HCT116 (cell line): ENCODE data around the gene RFWD3. TPM values are rescaled to one million over a fixed set of nuclear protein-coding genes. Genes with fewer than 3 reads are reported as not detected.

ENCODE experiments used
- ATAC-seq: fragments of 200-7000 bp; cut with Tn5 transposase; 2 replicates; pipeline ENCODE4 v1.9.1; 2020; ENCODE audit warnings: mild to moderate bottlenecking, moderate library complexity
- BruUV-seq: library from RNA; stranded (reverse); fragments of 400-500 nt; replicated peaks from 2 replicates; lab custom pipeline; 2021; lab: Mats Ljungman, UMichigan
- CTCF ChIA-PET: fragments of 300-600 bp; sonication (Branson Sonifier 250); formaldehyde crosslinking; loops from one replicate; lab custom pipeline; 2021; ENCODE audit warnings: antibody characterized with exemption; lab: Charles Lee
- POLR2A ChIA-PET: fragments of 300-600, 350-600 bp; sonication (Branson Sonifier 250); formaldehyde crosslinking; loops from one replicate; lab custom pipeline; 2021; ENCODE audit warnings: antibody characterized with exemption; lab: Charles Lee
- RAD21 ChIA-PET, 2 experiments: fragments of 300-600 bp; sonication (Branson Sonifier 250); formaldehyde crosslinking; loops; one replicate each; lab custom pipeline; 2023; ENCODE audit warnings: low total read pairs in 2 of 2; ENCODE audit not compliant: uncharacterized antibody in 2 of 2, unreplicated experiment in 2 of 2, low non-redundant PET in 1 of 2; lab: Charles Lee
- DNase-seq: peaks from one replicate; pipeline ENCODE4 v3.0.0-alpha.2; 2010; ENCODE audit warnings: low read depth, low spot score
- H2AFZ ChIP-seq: fragments of 200-600 bp; shearing (Covaris generic), sonication (generic); 2 replicates; pipeline ENCODE4 v1.6.1; 2017; ENCODE audit warnings: low read depth, mixed run types, mixed read lengths, antibody characterized with exemption, low read length; ENCODE audit not compliant: poor library complexity, severe bottlenecking
- H3K27ac ChIP-seq: 2 replicates; pipeline ENCODE4 v1.5.1; 2012; ENCODE audit warnings: low read depth, low read length
- H3K27me3 ChIP-seq: fragments of 200-600 bp; sonication (generic); 2 replicates; pipeline ENCODE4 v1.6.1; 2016; ENCODE audit warnings: mixed run types, low read length, mixed read lengths; ENCODE audit not compliant: insufficient read depth
- H3K36me3 ChIP-seq, 2 experiments: fragments of 200-500 bp in 1 of 2; fragments of 200-600 bp in 1 of 2; sonication (Bioruptor generic) in 1 of 2; sonication (generic) in 1 of 2; 2 replicates each; pipeline versions ENCODE4 v1.5.1 to v1.6.1; 2014 to 2016; ENCODE audit warnings: low read length in 2 of 2, inconsistent platforms in 1 of 2, mixed read lengths in 1 of 2, mixed run types in 1 of 2; ENCODE audit not compliant: insufficient read depth in 2 of 2, control insufficient read depth in 1 of 2
- H3K4me1 ChIP-seq, 2 experiments: fragments of 200-600 bp in 1 of 2; sonication (generic) in 1 of 2; 2 replicates each; pipeline versions ENCODE4 v1.5.1 to v1.6.1; 2012 to 2017; ENCODE audit warnings: low read length in 2 of 2, inconsistent platforms in 1 of 2, mild to moderate bottlenecking in 1 of 2, mixed read lengths in 1 of 2, mixed run types in 1 of 2, moderate library complexity in 1 of 2; ENCODE audit not compliant: insufficient read depth in 2 of 2, control insufficient read depth in 1 of 2
- H3K4me2 ChIP-seq: fragments of 200-600 bp; sonication (generic); 2 replicates; pipeline ENCODE4 v1.6.1; 2017; ENCODE audit warnings: mixed run types, low read length, mixed read lengths
- H3K4me3 ChIP-seq, 2 experiments: fragments of 200-600 bp in 1 of 2; sonication (generic) in 1 of 2; replicated peaks in 1 of 2; 2 replicates each; pipeline ENCODE4 v1.5.1; 2011 to 2016; ENCODE audit warnings: low read length in 2 of 2, control low read depth in 1 of 2, low read depth in 1 of 2, mild to moderate bottlenecking in 1 of 2, mixed read lengths in 1 of 2, mixed run types in 1 of 2
- H3K79me2 ChIP-seq: fragments of 200-600 bp; sonication (generic); 2 replicates; pipeline ENCODE4 v1.6.1; 2017; ENCODE audit warnings: mild to moderate bottlenecking, mixed run types, low read length, moderate library complexity, mixed read lengths; ENCODE audit not compliant: insufficient read depth
- H3K9ac ChIP-seq: fragments of 200-600 bp; sonication (generic); 2 replicates; pipeline ENCODE4 v1.6.1; 2016; ENCODE audit warnings: low read length, mixed read lengths
- H3K9me2 ChIP-seq: fragments of 200-600 bp; sonication (generic), shearing (Covaris generic); 2 replicates; pipeline ENCODE4 v1.6.1; 2017; ENCODE audit warnings: mixed run types, mild to moderate bottlenecking, moderate library complexity; ENCODE audit not compliant: insufficient read depth
- H3K9me3 ChIP-seq, 2 experiments: fragments of 200-500 bp in 1 of 2; fragments of 200-600 bp in 1 of 2; sonication (Bioruptor generic) in 1 of 2; sonication (generic) in 1 of 2; 2 replicates each; pipeline ENCODE4 v1.6.1; 2014 to 2017; ENCODE audit warnings: low read length in 2 of 2, mixed read lengths in 2 of 2, inconsistent platforms in 1 of 2, low read depth in 1 of 2, mild to moderate bottlenecking in 1 of 2, mixed run types in 1 of 2, moderate library complexity in 1 of 2; ENCODE audit not compliant: control insufficient read depth in 1 of 2, insufficient read depth in 1 of 2
- H4K20me1 ChIP-seq: fragments of 200-600 bp; sonication (generic), shearing (Covaris generic); 2 replicates; pipeline ENCODE4 v1.6.1; 2017; ENCODE audit warnings: mixed run types, mild to moderate bottlenecking, moderate library complexity; ENCODE audit not compliant: insufficient read depth
- ATF3 ChIP-seq: IDR thresholded peaks from 2 replicates; pipeline ENCODE4 v1.6.1; 2012
- ELF1 ChIP-seq: IDR thresholded peaks from 2 replicates; pipeline ENCODE4 v1.6.1; 2012; ENCODE audit warnings: low read depth, borderline replicate concordance
- EZH2phosphoT487 ChIP-seq: fragments of 200-600 bp; IDR thresholded peaks from 2 replicates; pipeline ENCODE4 v1.6.1; 2018; ENCODE audit warnings: antibody characterized with exemption, borderline replicate concordance
- RAD21 ChIP-seq: IDR thresholded peaks from 2 replicates; pipeline ENCODE4 v1.6.1; 2012; ENCODE audit warnings: low read depth, mild to moderate bottlenecking
- SIN3A ChIP-seq: IDR thresholded peaks from 2 replicates; pipeline ENCODE4 v1.6.1; 2012; ENCODE audit warnings: low read depth
- YY1 ChIP-seq: IDR thresholded peaks from 2 replicates; pipeline ENCODE4 v1.6.1; 2011; ENCODE audit warnings: low read length, low read depth, moderate library complexity, mild to moderate bottlenecking; ENCODE audit not compliant: insufficient replicate concordance; ENCODE audit errors: extremely low read depth
- intact Hi-C: fragments of 100-400 bp; cut with micrococcal nuclease; formaldehyde crosslinking; loops from 2 replicates; pipeline ENCODE4 v1.10.0; 2022
- total RNA-seq: library from RNA; stranded (reverse); gene quantifications from one replicate; pipeline ENCODE4 v1.2.1, GENCODE V29; 2021; ENCODE audit not compliant: unreplicated experiment
- TF ChIP-seq, protein P1 (sequence below), 3 experiments: fragments of 200-600 bp in 1 of 3; sonication (generic) in 1 of 3; IDR thresholded peaks in 2 of 3; conservative IDR thresholded peaks in 1 of 3; 2 replicates each; pipeline ENCODE4 v1.5.1; 2012 to 2017; ENCODE audit warnings: low read depth in 2 of 3, low read length in 2 of 3, antibody characterized with exemption in 1 of 3, borderline replicate concordance in 1 of 3, control low read depth in 1 of 3, mild to moderate bottlenecking in 1 of 3, mixed read lengths in 1 of 3, mixed run types in 1 of 3, moderate library complexity in 1 of 3; ENCODE audit not compliant: insufficient read depth in 1 of 3

Gene RFWD3
- total RNA-seq, 1 experiment from 2014 or later = 83.6 TPM

- Histone ChIP-seq H3K4me1 (peaks cover 0 to 7% of the 10 kb centered on the region in 2 experiments; a peak in 1 of 4 replicates), H3K4me2 (no peak overlapping the region), H4K20me1 (no peaks in the 10 kb centered on the region), H3K4me3 (no peak overlapping the region), H3K27ac (no peak overlapping the region), H3K79me2 (no peaks in the 10 kb centered on the region), H3K9me2 (no peaks in the 10 kb centered on the region), H3K36me3 (no peaks in the 10 kb centered on the region), H3K9ac (no peak overlapping the region), H2AFZ (no peak overlapping the region), H3K9me3 (no peaks in the 10 kb centered on the region), H3K27me3 (no peaks in the 10 kb centered on the region)
- intact Hi-C loops = no loop called here
- CTCF ChIA-PET = interaction anchor here (1.1 to 4.1 kb wide), 2 partner anchors 152 to 400 kb away, joined by 5 to 38 read pairs; no protein-coding TSS in a partner anchor
- ATAC-seq (no peak), DNase-seq (no peak)
- BruUV-seq = no TSS peak
- POLR2A ChIA-PET = no interaction called here
- TF ChIP-seq ELF1 (no peak), SIN3A (no peak)
- RAD21 ChIA-PET = interaction anchor here in 1 of 2 experiments (1.0 kb wide), 1 partner anchor 152 kb away, joined by 3 read pairs; no protein-coding TSS in a partner anchor
Observed at GRCh38 chr16:74710401-74710800, 43.7 kb upstream of the RFWD3 start.

GRCh38 chr16:74709441-74709877 is 42.8 kb upstream of the RFWD3 start:
- TF ChIP-seq YY1 = peak; percentile 63
- peak; percentile 99 for TF ChIP-seq RAD21
- no peak for TF ChIP-seq ATF3
- TF ChIP-seq, protein P1, sequence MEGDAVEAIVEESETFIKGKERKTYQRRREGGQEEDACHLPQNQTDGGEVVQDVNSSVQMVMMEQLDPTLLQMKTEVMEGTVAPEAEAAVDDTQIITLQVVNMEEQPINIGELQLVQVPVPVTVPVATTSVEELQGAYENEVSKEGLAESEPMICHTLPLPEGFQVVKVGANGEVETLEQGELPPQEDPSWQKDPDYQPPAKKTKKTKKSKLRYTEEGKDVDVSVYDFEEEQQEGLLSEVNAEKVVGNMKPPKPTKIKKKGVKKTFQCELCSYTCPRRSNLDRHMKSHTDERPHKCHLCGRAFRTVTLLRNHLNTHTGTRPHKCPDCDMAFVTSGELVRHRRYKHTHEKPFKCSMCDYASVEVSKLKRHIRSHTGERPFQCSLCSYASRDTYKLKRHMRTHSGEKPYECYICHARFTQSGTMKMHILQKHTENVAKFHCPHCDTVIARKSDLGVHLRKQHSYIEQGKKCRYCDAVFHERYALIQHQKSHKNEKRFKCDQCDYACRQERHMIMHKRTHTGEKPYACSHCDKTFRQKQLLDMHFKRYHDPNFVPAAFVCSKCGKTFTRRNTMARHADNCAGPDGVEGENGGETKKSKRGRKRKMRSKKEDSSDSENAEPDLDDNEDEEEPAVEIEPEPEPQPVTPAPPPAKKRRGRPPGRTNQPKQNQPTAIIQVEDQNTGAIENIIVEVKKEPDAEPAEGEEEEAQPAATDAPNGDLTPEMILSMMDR (IDR thresholded peaks at IDR 0.05 in 2 of 3, conservative IDR thresholded peaks at IDR 0.05 in 1 of 3; ENCODE audit: borderline replicate concordance in 1 of 3, insufficient read depth in 1 of 3, low read depth in 2 of 3, low read length in 2 of 3) = peak; percentile 97 to 99 (median 98)
- TF ChIP-seq EZH2phosphoT487 = no peak
- DNase-seq = peak; percentile 58
- Histone ChIP-seq H3K9me3 (no peaks in the 10 kb centered on the region), H3K4me1 (peaks cover 0 to 7% of the 10 kb centered on the region in 2 experiments; a peak in 1 of 4 replicates), H4K20me1 (no peaks in the 10 kb centered on the region), H3K4me2 (peak overlapping the region; percentile 13; the same call in 1 of the 2 replicates), H3K79me2 (no peaks in the 10 kb centered on the region), H3K9ac (no peak overlapping the region), H2AFZ (peak overlapping the region; percentile 93), H3K4me3 (no peak overlapping the region), H3K9me2 (no peaks in the 10 kb centered on the region), H3K27me3 (no peaks in the 10 kb centered on the region), H3K36me3 (no peaks in the 10 kb centered on the region), H3K27ac (no peak overlapping the region)
- intact Hi-C loops = loop anchor here (1.0 kb wide), 2 partner anchors 104 to 153 kb away; no protein-coding TSS in a partner anchor
- POLR2A ChIA-PET = no interaction called here
- BruUV-seq = no TSS peak
- RAD21 ChIA-PET = no interaction called here
- ATAC-seq = peak; percentile 98
- CTCF ChIA-PET = interaction anchor here (1.1 to 4.1 kb wide), 3 partner anchors 153 to 401 kb away, joined by 5 to 38 read pairs (median 26); no protein-coding TSS in a partner anchor
